Activated CD4-positive, alpha-beta T cell treated with anti-CD3 and anti-CD28 coated beads for 36 hours (primary cell): ENCODE data around the gene ARHGAP44. TPM values are rescaled to one million over a fixed set of nuclear protein-coding genes. Genes with fewer than 3 reads are reported as not detected.
"Not testable (repeated sequence)": the region's sequence is repeated elsewhere in the genome, so short reads cannot be mapped to it uniquely, and the experiment has no call there.

Experiments
- ATAC-seq: fragments of 200-7000 bp; cut with Tn5 transposase; one replicate; pipeline ENCODE4 v1.10.0; 2021; ENCODE audit warnings: mild to moderate bottlenecking, moderate library complexity
- CTCF ChIA-PET: fragments of 350-600 bp; sonication (Branson Sonifier 250); formaldehyde crosslinking; loops from one replicate; lab custom pipeline; 2021; ENCODE audit warnings: antibody characterized with exemption; lab: Charles Lee
- POLR2A ChIA-PET: fragments of 350-600 bp; sonication (Branson Sonifier 250); formaldehyde crosslinking; loops from one replicate; lab custom pipeline; 2021; ENCODE audit warnings: antibody characterized with exemption, inconsistent platforms; lab: Charles Lee
- DNase-seq: peaks from one replicate; pipeline ENCODE4 v3.0.0-alpha.2; 2020
- H3K27ac Mint-ChIP-seq: one replicate; pipeline ENCODE4 v1.8.0; 2021; ENCODE audit warnings: mixed read lengths
- H3K27me3 Mint-ChIP-seq: one replicate; pipeline ENCODE4 v1.8.0; 2021; ENCODE audit warnings: mixed read lengths
- H3K36me3 Mint-ChIP-seq: one replicate; pipeline ENCODE4 v1.8.0; 2021; ENCODE audit warnings: low read depth, mixed read lengths
- H3K4me1 Mint-ChIP-seq: one replicate; pipeline ENCODE4 v1.8.0; 2021; ENCODE audit warnings: mixed read lengths
- H3K4me3 Mint-ChIP-seq: one replicate; pipeline ENCODE4 v1.8.0; 2021; ENCODE audit warnings: mild to moderate bottlenecking, moderate library complexity, mixed read lengths
- H3K9me3 Mint-ChIP-seq: one replicate; pipeline ENCODE4 v1.8.0; 2021; ENCODE audit warnings: low read depth, mixed read lengths
- intact Hi-C, 2 experiments: fragments of 100-400 bp; cut with DNase I in 1 of 2; cut with micrococcal nuclease in 1 of 2; formaldehyde crosslinking; loops; one replicate each; pipeline versions ENCODE4 v1.14.2 to v1.15.1; 2022 to 2024; cut with DNase I, micrococcal nuclease
- total RNA-seq, 2 experiments: library from RNA; stranded (reverse); gene quantifications; one replicate each; pipeline ENCODE4 v1.2.3, GENCODE V29; 2021

The ARHGAP44 gene
- total RNA-seq, 2 experiments from 2014 or later: 0.14 to 0.55 TPM

- Mint-ChIP-seq H3K4me3 (no peak overlapping the region), H3K4me1 (no peaks in the 10 kb centered on the region), H3K27ac (no peak overlapping the region), H3K9me3 (peaks cover 4% of the 10 kb centered on the region), H3K27me3 (no peaks in the 10 kb centered on the region), H3K36me3 (no peaks in the 10 kb centered on the region)
- ATAC-seq (no peak), DNase-seq (no peak)
- POLR2A ChIA-PET: no interaction called here
- intact Hi-C loops: no loop called here
- CTCF ChIA-PET: no interaction called here
Measured at GRCh38 chr17:12866244-12866643, 76.9 kb downstream of the ARHGAP44 start.

GRCh38 chr17:12867726-12868125 lies 78.4 kb downstream of the ARHGAP44 start:
- H3K36me3 Mint-ChIP-seq: no peaks in the 10 kb centered on the region
- DNase-seq (no peak), ATAC-seq (no peak)
- peaks cover 11% of the 10 kb centered on the region for H3K9me3 Mint-ChIP-seq
- ChIA-PET POLR2A (no interaction called here), CTCF (no interaction called here)
- no peak overlapping the region for H3K4me3 Mint-ChIP-seq
- H3K27ac Mint-ChIP-seq: no peak overlapping the region
- H3K4me1 Mint-ChIP-seq: no peaks in the 10 kb centered on the region
- no peaks in the 10 kb centered on the region for H3K27me3 Mint-ChIP-seq
- intact Hi-C loops: no loop called here

GRCh38 chr17:12873415-12874125 lies 84.3 kb downstream of the ARHGAP44 start:
- ATAC-seq, DNase-seq: not testable (repeated sequence)

GRCh38 chr17:12877953-12878669 lies 88.8 kb downstream of the ARHGAP44 start:
- no peak for ATAC-seq
- intact Hi-C loops: no loop called here

More at GRCh38 chr17:12873415-12874125, 84.3 kb downstream of the ARHGAP44 start:
- POLR2A ChIA-PET, intact Hi-C loops, H3K36me3 Mint-ChIP-seq, H3K4me3 Mint-ChIP-seq, H3K27me3 Mint-ChIP-seq, H3K4me1 Mint-ChIP-seq, H3K27ac Mint-ChIP-seq, CTCF ChIA-PET: not testable (repeated sequence)
- peaks cover 12% of the 10 kb centered on the region for H3K9me3 Mint-ChIP-seq

GRCh38 chr17:12879096-12879495 lies 89.8 kb downstream of the ARHGAP44 start:
- H3K4me1 Mint-ChIP-seq, intact Hi-C loops, DNase-seq, H3K36me3 Mint-ChIP-seq, ATAC-seq, H3K4me3 Mint-ChIP-seq, H3K9me3 Mint-ChIP-seq, H3K27ac Mint-ChIP-seq, H3K27me3 Mint-ChIP-seq, POLR2A ChIA-PET: not testable (repeated sequence)
- CTCF ChIA-PET: interaction anchor here (0.7 kb wide), 1 partner anchor 274 kb away, joined by 3 read pairs; no protein-coding TSS in a partner anchor

More at GRCh38 chr17:12877953-12878669, 88.8 kb downstream of the ARHGAP44 start:
- DNase-seq: no peak
- Mint-ChIP-seq H3K9me3 (peaks cover 5% of the 10 kb centered on the region), H3K4me1 (no peaks in the 10 kb centered on the region), H3K27me3 (no peaks in the 10 kb centered on the region), H3K4me3 (no peak overlapping the region), H3K27ac (no peak overlapping the region), H3K36me3 (no peaks in the 10 kb centered on the region)
- ChIA-PET CTCF (interaction anchor here (0.7 kb wide), 1 partner anchor 273 kb away, joined by 3 read pairs; no protein-coding TSS in a partner anchor), POLR2A (no interaction called here)

- CTCF ChIA-PET: no interaction called here
- POLR2A ChIA-PET: no interaction called here
- DNase-seq: no peak
Measured at GRCh38 chr17:12883472-12883871, 94.2 kb downstream of the ARHGAP44 start.

GRCh38 chr17:12887088-12887487 lies 97.8 kb downstream of the ARHGAP44 start:
- DNase-seq (no peak), ATAC-seq (no peak)
- Mint-ChIP-seq H3K4me3 (no peak overlapping the region), H3K36me3 (no peaks in the 10 kb centered on the region), H3K27me3 (peaks cover 2% of the 10 kb centered on the region), H3K9me3 (peaks cover 6% of the 10 kb centered on the region), H3K4me1 (no peaks in the 10 kb centered on the region), H3K27ac (no peak overlapping the region)
- CTCF ChIA-PET: no interaction called here
- intact Hi-C loops: no loop called here
- POLR2A ChIA-PET: no interaction called here

More at GRCh38 chr17:12883472-12883871, 94.2 kb downstream of the ARHGAP44 start:
- no peak for ATAC-seq
- intact Hi-C loops: no loop called here
- H3K36me3 Mint-ChIP-seq: no peaks in the 10 kb centered on the region
- H3K9me3 Mint-ChIP-seq: no peaks in the 10 kb centered on the region
- H3K27ac Mint-ChIP-seq: no peak overlapping the region
- no peaks in the 10 kb centered on the region for H3K27me3 Mint-ChIP-seq
- no peak overlapping the region for H3K4me3 Mint-ChIP-seq
- H3K4me1 Mint-ChIP-seq: no peaks in the 10 kb centered on the region

GRCh38 chr17:12896180-12896785 lies 107.0 kb downstream of the ARHGAP44 start:
- Mint-ChIP-seq H3K4me1 (no peaks in the 10 kb centered on the region), H3K4me3 (no peak overlapping the region), H3K36me3 (no peaks in the 10 kb centered on the region), H3K27ac (no peak overlapping the region), H3K9me3 (peaks cover 21% of the 10 kb centered on the region), H3K27me3 (peaks cover 2% of the 10 kb centered on the region)
- intact Hi-C loops: no loop called here
- ATAC-seq: no peak
- CTCF ChIA-PET: no interaction called here
- POLR2A ChIA-PET: no interaction called here
- DNase-seq: no peak

- Mint-ChIP-seq H3K4me1 (no peaks in the 10 kb centered on the region), H3K9me3 (peaks cover 14% of the 10 kb centered on the region), H3K27ac (no peak overlapping the region), H3K36me3 (no peaks in the 10 kb centered on the region), H3K4me3 (no peak overlapping the region), H3K27me3 (peaks cover 2% of the 10 kb centered on the region)
- intact Hi-C loops: no loop called here
- ATAC-seq: no peak
- POLR2A ChIA-PET: no interaction called here
- CTCF ChIA-PET: no interaction called here
- DNase-seq: no peak
Measured at GRCh38 chr17:12898110-12898509, 108.8 kb downstream of the ARHGAP44 start.

- ATAC-seq (no peak), DNase-seq (no peak)
- no peak overlapping the region for H3K27ac Mint-ChIP-seq
- intact Hi-C loops: no loop called here
- peaks cover 5% of the 10 kb centered on the region for H3K27me3 Mint-ChIP-seq
- H3K4me1 Mint-ChIP-seq: no peaks in the 10 kb centered on the region
- H3K4me3 Mint-ChIP-seq: no peak overlapping the region
- POLR2A ChIA-PET: no interaction called here
- no peaks in the 10 kb centered on the region for H3K36me3 Mint-ChIP-seq
- H3K9me3 Mint-ChIP-seq: peaks cover 13% of the 10 kb centered on the region
- CTCF ChIA-PET: no interaction called here
Measured at GRCh38 chr17:12899604-12900003, 110.3 kb downstream of the ARHGAP44 start.

- ChIA-PET CTCF (no interaction called here), POLR2A (no interaction called here)
- H3K27ac Mint-ChIP-seq: no peak overlapping the region
- DNase-seq (no peak), ATAC-seq (no peak)
- peaks cover 5% of the 10 kb centered on the region for H3K27me3 Mint-ChIP-seq
- H3K4me1 Mint-ChIP-seq: no peaks in the 10 kb centered on the region
- no peaks in the 10 kb centered on the region for H3K36me3 Mint-ChIP-seq
- no peak overlapping the region for H3K4me3 Mint-ChIP-seq
- H3K9me3 Mint-ChIP-seq: peaks cover 11% of the 10 kb centered on the region
- intact Hi-C loops: no loop called here
Measured at GRCh38 chr17:12900474-12900873, 111.2 kb downstream of the ARHGAP44 start.
